H1 (cell line): ENCODE data around the gene YWHAG. TPM values are rescaled to one million over a fixed set of nuclear protein-coding genes. Genes with fewer than 3 reads are reported as not detected.

ENCODE experiments used
- BACH1 ChIP-seq: IDR thresholded peaks from 2 replicates; pipeline ENCODE4 v1.6.1; 2012; ENCODE audit warnings: low read length, improper control_type of control experiment
- TCF12 ChIP-seq: IDR thresholded peaks from 2 replicates; pipeline ENCODE4 v1.6.1; 2011; ENCODE audit warnings: low read depth, mild to moderate bottlenecking, low read length
- ZNF274 ChIP-seq: IDR thresholded peaks from 2 replicates; pipeline ENCODE4 v1.7.0; 2012; ENCODE audit warnings: low read length, borderline replicate concordance; ENCODE audit errors: extremely low read depth
- polyA plus RNA-seq, 7 experiments: library from polyadenylated mRNA; depleted of rRNA in 3 of 7; stranded (reverse) in 5 of 7; unstranded in 2 of 7; fragments of >200 nt in 5 of 7; fragments of 200-250 nt in 2 of 7; gene quantifications; 1 replicate in 5 of 7; 2 replicates in 1 of 7; 4 replicates in 1 of 7; pipeline versions ENCODE4 v1.2.1 to v1.2.3, GENCODE V29; 2011 to 2013; ENCODE audit warnings: missing spikeins in 2 of 7, mixed read lengths in 2 of 7
- total RNA-seq: library from RNA; stranded (reverse); fragmentation: NEBNext Ultra II Directional; extraction: Animal tissue kit (Norgen Biotek cat#: 25700); gene quantifications from 2 replicates; pipeline ENCODE4 v1.2.1, GENCODE V29; 2021

YWHAG gene
- total and polyA plus RNA-seq, 2 of the 8 experiments (the other 6 are each of a cell fraction or from before 2014, with no cell fraction given): 57.2 to 241 TPM

DNA sequence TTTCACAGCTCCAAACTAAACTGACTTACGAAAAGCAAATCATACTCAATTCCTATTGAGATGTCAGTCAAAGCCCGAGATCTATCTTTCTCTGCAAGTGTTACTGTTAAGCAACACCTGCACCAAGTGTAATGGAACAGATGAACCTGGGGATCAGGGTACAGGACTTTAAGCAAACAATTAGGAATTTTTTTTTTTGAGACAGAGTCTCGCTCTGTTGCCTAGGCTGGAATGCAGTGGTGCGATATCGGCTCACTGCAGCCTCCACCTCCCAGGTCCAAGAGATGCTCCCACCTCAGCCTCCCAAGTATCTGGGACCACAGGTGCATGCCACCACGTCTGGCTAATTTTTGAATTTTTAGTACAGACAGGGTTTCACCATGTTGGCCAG lies 14.9 kb downstream of the YWHAG start (continued):
- TF ChIP-seq ZNF274: no peak
- TF ChIP-seq BACH1: no peak
- TF ChIP-seq TCF12: no peak
- TF ChIP-seq, all 59 proteins: peak for 0
